Kidney epithelial cell (primary cell): ENCODE measurements around the gene HEXB. TPM values are rescaled to one million over a fixed set of nuclear protein-coding genes. Genes with fewer than 3 reads are reported as not detected.

ENCODE experiments used
- DNase-seq: peaks from one replicate; pipeline ENCODE4 v3.0.0-alpha.2; 2010; ENCODE audit warnings: low read depth
- H3K27me3 ChIP-seq: 2 replicates; pipeline ENCODE4 v1.6.0; 2011; ENCODE audit warnings: low read length; ENCODE audit not compliant: control insufficient read depth, insufficient read depth
- H3K36me3 ChIP-seq: 2 replicates; pipeline ENCODE4 v1.5.1; 2011; ENCODE audit warnings: low read length; ENCODE audit not compliant: control insufficient read depth, insufficient read depth
- H3K4me3 ChIP-seq: 2 replicates; pipeline ENCODE4 v1.5.1; 2011; ENCODE audit warnings: low read depth, mild to moderate bottlenecking, control low read depth, low read length
- total RNA-seq: library from RNA; depleted of rRNA; stranded (reverse); fragments of >200 nt; gene quantifications from 2 replicates; pipeline ENCODE4 v1.2.3, GENCODE V29; 2015
- TF ChIP-seq, protein P1 (sequence below): IDR thresholded peaks from 2 replicates; pipeline ENCODE4 v1.5.1; 2011; ENCODE audit warnings: mild to moderate bottlenecking, moderate library complexity, low read length, control low read depth, inconsistent platforms; ENCODE audit not compliant: insufficient read depth, poor library complexity, severe bottlenecking

Gene HEXB
- total RNA-seq, 1 donor from 2014 or later = 101 TPM

DNA sequence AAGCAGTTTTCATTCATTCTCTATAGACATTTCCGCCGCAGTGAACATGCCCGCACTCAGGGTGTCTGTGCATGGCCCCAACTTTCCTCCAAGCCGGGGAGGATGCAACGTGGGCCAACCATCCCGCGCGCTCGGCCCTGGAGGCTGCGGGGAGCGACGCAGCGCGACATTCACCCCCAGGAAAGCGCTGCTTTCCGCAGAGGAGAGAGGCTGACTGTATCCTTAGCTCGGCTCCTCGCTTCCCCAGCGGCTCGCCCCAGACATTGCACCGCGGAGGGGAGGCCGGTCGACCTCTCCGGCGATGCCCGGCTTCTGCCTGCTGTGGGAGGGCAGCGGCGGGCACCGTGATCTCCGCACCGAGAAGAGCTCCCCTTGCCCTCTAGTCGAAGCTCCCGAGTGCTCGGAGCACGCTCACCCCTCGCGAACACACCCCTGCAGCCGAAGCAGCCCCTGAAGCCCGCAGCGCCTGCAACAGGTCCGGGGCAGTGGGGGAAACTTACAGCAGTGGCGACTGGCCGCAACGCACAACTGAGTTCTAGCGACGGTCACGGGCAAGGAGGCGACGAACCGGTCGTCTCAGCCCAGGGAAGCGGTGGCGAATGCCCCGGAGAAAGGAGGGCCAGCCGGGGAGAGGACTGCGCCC lies 45.1 kb upstream of the HEXB start:
- TF ChIP-seq, protein P1, sequence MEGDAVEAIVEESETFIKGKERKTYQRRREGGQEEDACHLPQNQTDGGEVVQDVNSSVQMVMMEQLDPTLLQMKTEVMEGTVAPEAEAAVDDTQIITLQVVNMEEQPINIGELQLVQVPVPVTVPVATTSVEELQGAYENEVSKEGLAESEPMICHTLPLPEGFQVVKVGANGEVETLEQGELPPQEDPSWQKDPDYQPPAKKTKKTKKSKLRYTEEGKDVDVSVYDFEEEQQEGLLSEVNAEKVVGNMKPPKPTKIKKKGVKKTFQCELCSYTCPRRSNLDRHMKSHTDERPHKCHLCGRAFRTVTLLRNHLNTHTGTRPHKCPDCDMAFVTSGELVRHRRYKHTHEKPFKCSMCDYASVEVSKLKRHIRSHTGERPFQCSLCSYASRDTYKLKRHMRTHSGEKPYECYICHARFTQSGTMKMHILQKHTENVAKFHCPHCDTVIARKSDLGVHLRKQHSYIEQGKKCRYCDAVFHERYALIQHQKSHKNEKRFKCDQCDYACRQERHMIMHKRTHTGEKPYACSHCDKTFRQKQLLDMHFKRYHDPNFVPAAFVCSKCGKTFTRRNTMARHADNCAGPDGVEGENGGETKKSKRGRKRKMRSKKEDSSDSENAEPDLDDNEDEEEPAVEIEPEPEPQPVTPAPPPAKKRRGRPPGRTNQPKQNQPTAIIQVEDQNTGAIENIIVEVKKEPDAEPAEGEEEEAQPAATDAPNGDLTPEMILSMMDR = no peak
- Histone ChIP-seq H3K36me3 (peaks cover 4% of the 10 kb centered on the region), H3K4me3 (peak overlapping the region; percentile 97), H3K27me3 (no peaks in the 10 kb centered on the region)
- DNase-seq = no peak

DNA sequence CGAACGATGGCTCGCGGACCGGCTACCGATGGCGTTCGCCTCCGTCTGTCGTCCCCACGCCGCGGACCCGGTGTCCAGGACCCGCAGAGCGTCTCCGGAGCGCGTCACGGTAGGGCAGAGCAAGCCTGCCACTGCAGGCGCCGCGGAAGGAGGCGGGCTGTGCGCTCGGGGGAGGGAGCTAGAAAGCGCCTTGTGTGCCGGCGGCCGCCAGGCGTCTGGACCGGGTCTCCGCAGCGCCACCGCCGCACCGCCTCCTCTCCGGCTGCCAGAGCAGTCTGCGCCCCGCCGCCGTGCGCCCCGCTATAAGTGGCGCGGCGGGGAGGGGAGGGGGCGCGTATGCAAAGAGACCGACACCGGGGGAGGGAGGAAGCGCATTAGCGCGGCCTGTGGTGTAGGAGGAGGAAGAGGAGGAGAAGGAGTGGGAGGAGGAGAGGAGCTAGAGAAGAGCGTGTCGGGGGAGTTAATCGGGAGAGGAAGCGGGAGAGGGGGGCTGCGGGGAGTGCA lies 44.5 kb upstream of the HEXB start, which contains the start of gene ENC1:
ENC1 (minus strand) TSS at position 279 of the 504 bp plus-strand sequence. CDS start 4,243 bp downstream, outside the sequence.
- Histone ChIP-seq H3K27me3 (no peaks in the 10 kb centered on the region), H3K4me3 (peak within 1 kb of the TSS; percentile 97), H3K36me3 (peaks cover 4% of the 10 kb centered on the region)
- TF ChIP-seq, protein P1 = no peak
- DNase-seq = no peak

DNA sequence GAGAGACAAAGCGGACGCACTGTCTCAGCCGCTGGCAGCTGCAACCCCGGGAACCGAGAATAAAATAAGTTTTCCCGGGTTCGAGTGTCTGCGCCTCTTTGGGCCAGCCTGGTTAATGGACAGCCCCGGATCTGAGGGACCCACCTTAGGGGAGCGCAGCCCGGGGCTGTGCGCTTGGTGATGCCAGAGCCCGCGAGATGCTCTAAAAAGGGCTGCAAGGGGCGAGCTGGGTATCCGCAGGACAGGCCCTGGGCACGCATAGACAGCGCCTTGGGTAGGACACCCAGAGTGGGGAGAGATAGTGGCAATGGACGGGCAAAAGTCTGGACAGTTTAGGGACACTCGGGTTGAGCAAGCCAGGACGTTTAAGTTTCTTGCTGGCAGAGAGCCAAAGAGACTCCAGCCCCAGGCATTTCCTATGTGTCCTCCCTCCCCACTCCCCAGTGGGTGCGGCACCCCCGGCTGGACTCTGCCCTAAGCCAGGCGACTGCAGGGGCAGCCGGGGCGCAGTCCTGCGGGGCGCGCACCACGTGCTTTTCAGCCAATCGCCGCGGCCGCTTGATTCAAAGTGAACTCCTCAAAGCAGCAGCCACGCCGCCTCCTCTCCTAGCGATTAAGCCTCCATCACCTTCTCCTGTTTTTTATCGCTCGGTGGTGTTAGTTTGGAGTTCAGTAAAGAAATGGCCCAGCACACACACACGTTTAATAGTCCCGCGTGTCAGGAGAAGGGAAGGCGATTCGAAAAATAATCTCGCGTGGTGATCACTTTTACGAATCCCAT lies 43.9 kb upstream of the HEXB start:
- no peak for DNase-seq
- TF ChIP-seq, protein P1 = no peak
- peak overlapping the region; percentile 97 for H3K4me3 ChIP-seq
- no peaks in the 10 kb centered on the region for H3K27me3 ChIP-seq
- no peaks in the 10 kb centered on the region for H3K36me3 ChIP-seq

DNA sequence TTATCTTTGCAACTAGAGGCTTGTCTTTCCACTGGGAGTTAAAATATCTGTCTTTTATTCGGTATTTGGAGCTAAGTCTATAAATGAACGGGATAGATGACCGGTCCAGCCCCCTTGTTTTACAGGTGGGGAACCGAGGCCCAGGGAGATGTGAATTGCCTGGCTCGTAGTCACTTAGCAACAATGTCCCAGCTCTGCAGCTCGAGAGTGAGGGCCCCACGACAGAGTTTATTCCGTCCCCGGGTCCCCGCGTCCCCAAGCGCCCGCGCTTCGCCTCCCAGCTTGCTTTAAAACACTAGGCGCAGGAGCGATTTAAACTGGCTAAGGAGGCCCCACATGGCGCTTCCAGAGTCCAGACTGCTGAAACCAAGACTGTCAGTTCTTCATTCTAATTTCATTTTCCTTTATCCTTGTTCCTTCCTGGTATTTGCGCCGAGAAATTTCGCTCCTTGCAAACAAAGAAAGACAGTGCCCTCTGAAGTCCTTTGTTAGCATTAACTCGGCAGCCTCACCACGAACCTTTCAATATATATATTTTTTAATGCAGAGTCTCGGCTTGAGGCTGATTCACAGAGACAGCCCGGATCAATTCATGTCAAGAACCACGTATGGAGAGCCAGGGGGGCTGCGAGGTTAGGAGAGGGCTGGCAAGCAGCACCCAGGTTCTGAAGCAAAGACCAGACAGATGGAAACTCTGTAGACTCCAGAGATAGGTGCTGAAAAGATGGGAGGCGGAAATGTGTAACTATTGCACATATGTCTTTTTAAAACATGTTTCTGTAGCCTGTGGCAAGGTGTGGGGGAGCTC lies 43.1 kb upstream of the HEXB start:
- Histone ChIP-seq H3K27me3 (no peaks in the 10 kb centered on the region), H3K4me3 (peak overlapping the region; percentile 97), H3K36me3 (no peaks in the 10 kb centered on the region)
- no peak for DNase-seq
- TF ChIP-seq, protein P1 = peak; percentile 61

DNA sequence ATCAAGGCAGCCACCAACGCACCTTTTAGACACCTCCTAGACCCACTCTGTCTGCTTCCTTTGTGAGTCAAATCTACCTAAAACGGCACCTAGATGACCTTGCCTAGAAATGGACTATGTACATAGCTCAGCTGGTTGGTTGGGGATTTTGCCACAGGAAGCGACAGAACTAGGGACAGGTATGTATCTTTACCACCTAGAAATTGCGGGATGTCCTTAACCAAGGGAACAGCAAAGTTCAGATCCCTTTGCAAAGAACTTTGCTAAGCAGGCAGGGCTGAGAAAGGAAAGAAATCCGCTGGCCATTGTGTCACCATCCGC lies 42.5 kb upstream of the HEXB start:
- TF ChIP-seq, protein P1 = no peak
- Histone ChIP-seq H3K36me3 (no peaks in the 10 kb centered on the region), H3K27me3 (no peaks in the 10 kb centered on the region), H3K4me3 (no peak overlapping the region)
- DNase-seq = no peak
